IMR-90 (cell line): ENCODE measurements around the gene ADGRD2.

Experiments
- BHLHE40 ChIP-seq: fragments of 150-350 bp; IDR thresholded peaks from 2 replicates; pipeline ENCODE4 v1.6.1; 2016; ENCODE audit warnings: mild to moderate bottlenecking, low read depth, low read length
- TF ChIP-seq, protein P1 (sequence below): conservative IDR thresholded peaks from 2 replicates; pipeline ENCODE4 v1.5.1; 2012; ENCODE audit warnings: mild to moderate bottlenecking, low read depth, low read length, improper control_type of control experiment

DNA sequence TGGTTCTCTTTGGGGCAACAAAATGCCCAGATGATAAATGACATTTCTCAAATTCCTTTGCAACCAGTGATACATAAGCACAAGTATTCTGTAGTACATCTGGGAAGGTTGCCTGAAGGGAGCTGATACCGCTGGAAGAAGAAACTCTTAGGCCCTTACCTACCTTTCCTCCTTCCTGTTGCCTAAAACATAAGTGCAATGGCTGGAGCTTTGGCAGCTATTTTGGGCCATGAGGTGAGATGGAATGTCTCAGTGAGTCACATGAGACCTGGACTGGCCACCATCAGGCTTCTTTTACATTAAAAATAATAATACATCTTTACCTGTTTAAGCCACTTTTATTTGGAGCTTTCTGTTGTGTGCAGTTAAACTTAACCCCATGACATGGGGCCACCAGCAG lies 11.2 kb upstream of the ADGRD2 start:
- no peak for TF ChIP-seq BHLHE40
- TF ChIP-seq, protein P1, sequence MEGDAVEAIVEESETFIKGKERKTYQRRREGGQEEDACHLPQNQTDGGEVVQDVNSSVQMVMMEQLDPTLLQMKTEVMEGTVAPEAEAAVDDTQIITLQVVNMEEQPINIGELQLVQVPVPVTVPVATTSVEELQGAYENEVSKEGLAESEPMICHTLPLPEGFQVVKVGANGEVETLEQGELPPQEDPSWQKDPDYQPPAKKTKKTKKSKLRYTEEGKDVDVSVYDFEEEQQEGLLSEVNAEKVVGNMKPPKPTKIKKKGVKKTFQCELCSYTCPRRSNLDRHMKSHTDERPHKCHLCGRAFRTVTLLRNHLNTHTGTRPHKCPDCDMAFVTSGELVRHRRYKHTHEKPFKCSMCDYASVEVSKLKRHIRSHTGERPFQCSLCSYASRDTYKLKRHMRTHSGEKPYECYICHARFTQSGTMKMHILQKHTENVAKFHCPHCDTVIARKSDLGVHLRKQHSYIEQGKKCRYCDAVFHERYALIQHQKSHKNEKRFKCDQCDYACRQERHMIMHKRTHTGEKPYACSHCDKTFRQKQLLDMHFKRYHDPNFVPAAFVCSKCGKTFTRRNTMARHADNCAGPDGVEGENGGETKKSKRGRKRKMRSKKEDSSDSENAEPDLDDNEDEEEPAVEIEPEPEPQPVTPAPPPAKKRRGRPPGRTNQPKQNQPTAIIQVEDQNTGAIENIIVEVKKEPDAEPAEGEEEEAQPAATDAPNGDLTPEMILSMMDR, result no peak
